Esophagus squamous epithelium (tissue), 5 donors: ENCODE data around the gene WTAP. TPM values are rescaled to one million over a fixed set of nuclear protein-coding genes. Genes with fewer than 3 reads are reported as not detected.
"Not testable (repeated sequence)": the region's sequence is repeated elsewhere in the genome, so short reads cannot be mapped to it uniquely, and the experiment has no call there.

Experiments used
- DNase-seq: peaks from one replicate; lab custom pipeline; 2025; lab: John Stamatoyannopoulos, UW
- H3K27ac ChIP-seq, 4 donors: fragments of 200-600 bp; sonication (generic); one replicate each; pipeline ENCODE4 v1.5.1; 2016 to 2019; ENCODE audit warnings: mild to moderate bottlenecking in 1 of 4
- H3K27me3 ChIP-seq, 4 donors: fragments of 200-600 bp; sonication (generic); 1 replicate in 3 of 4; 2 replicates in 1 of 4; pipeline versions ENCODE4 v1.5.1 to v1.6.0; 2017 to 2021; ENCODE audit warnings: antibody characterized with exemption in 1 of 4
- H3K36me3 ChIP-seq, 3 donors: fragments of 200-600 bp; sonication (generic); one replicate each; pipeline ENCODE4 v1.5.1; 2016 to 2019
- H3K4me1 ChIP-seq, 3 donors: fragments of 200-600 bp; sonication (generic); one replicate each; pipeline ENCODE4 v1.5.1; 2017 to 2019
- H3K4me3 ChIP-seq, 4 donors: fragments of 200-600 bp; sonication (generic); 1 replicate in 3 of 4; 2 replicates in 1 of 4; pipeline ENCODE4 v1.5.1; 2016 to 2019; ENCODE audit warnings: mild to moderate bottlenecking in 2 of 4, moderate library complexity in 1 of 4
- H3K9me3 ChIP-seq, 3 donors: fragments of 200-600 bp; sonication (generic); one replicate each; pipeline ENCODE4 v1.5.1; 2016 to 2019
- CTCF ChIP-seq, 6 experiments: fragments of 450-650 bp in 4 of 6; fragments of 200-600 bp in 2 of 6; sonication (generic) in 2 of 6; IDR thresholded peaks; one replicate each; pipeline ENCODE4 v1.5.1; 2016 to 2019; ENCODE audit warnings: antibody characterized with exemption in 6 of 6, mild to moderate bottlenecking in 4 of 6, moderate library complexity in 4 of 6
- POLR2A ChIP-seq, 4 donors: fragments of 450-650 bp; IDR thresholded peaks; one replicate each; pipeline ENCODE4 v1.6.1; 2017; ENCODE audit warnings: antibody characterized with exemption in 4 of 4, mild to moderate bottlenecking in 4 of 4, moderate library complexity in 3 of 4
- WGBS, 2 donors: methylation state at CpG; one replicate each; pipeline ENCODE4 v1.1.5; 2018; 5-methylcytosine and 5-hydroxymethylcytosine counted together
- intact Hi-C: fragments of 100-400 bp; cut with DNase I; formaldehyde crosslinking; loops from one replicate; pipeline ENCODE4 v1.15.0; 2022
- total RNA-seq, 4 donors: library from RNA; depleted of rRNA; stranded (reverse); fragments of >200 nt; gene quantifications; one replicate each; pipeline ENCODE4 v1.1.0, GENCODE V29; 2016
- donor health status: DM: yes; HTN: yes; CAD: no.

WTAP gene
- total RNA-seq, 4 donors from 2014 or later, result 45.0 to 105 (median 82.6) TPM

- Histone ChIP-seq H3K9me3 (no peaks in the 10 kb centered on the region), H3K27me3 (no peaks in the 10 kb centered on the region), H3K36me3 (peaks cover 0 to 6% (median 0%) of the 10 kb centered on the region in 3 donors), H3K27ac (peak overlapping the region in 3 of 4 donors; percentile 14 to 30 (median 23)), H3K4me3 (no peak overlapping the region), H3K4me1 (peaks cover 16 to 73% (median 36%) of the 10 kb centered on the region in 3 donors)
- WGBS, 2 donors, result 52 to 60% methylated on average over 3 of the region's 3 CpGs
- TF ChIP-seq CTCF (IDR thresholded peaks at IDR 0.05), result no peak
- intact Hi-C loops, result no loop called here
- no peak for DNase-seq
Measured at GRCh38 chr6:159718634-159719033, 8.7 kb upstream of the WTAP start.

- DNase-seq, result no peak
- Histone ChIP-seq H3K36me3 (peaks cover 0 to 6% (median 0%) of the 10 kb centered on the region in 3 donors), H3K4me3 (no peak overlapping the region), H3K27ac (peak overlapping the region in 3 of 4 donors; percentile 14 to 30 (median 21)), H3K9me3 (no peaks in the 10 kb centered on the region), H3K4me1 (peaks cover 16 to 70% (median 36%) of the 10 kb centered on the region in 3 donors), H3K27me3 (no peaks in the 10 kb centered on the region)
- 92 to 100% methylated on average over 2 to 4 of the region's 7 CpGs for WGBS, 2 donors
- no peak for TF ChIP-seq POLR2A (IDR thresholded peaks at IDR 0.05)
- TF ChIP-seq CTCF (IDR thresholded peaks at IDR 0.05), result no peak
- intact Hi-C loops, result no loop called here
Measured at GRCh38 chr6:159719287-159719686, 8.0 kb upstream of the WTAP start.

GRCh38 chr6:159720708-159721107 is 6.6 kb upstream of the WTAP start:
- Histone ChIP-seq H3K9me3 (no peaks in the 10 kb centered on the region), H3K4me1 (peaks cover 20 to 68% (median 28%) of the 10 kb centered on the region in 3 donors), H3K4me3 (no peak overlapping the region), H3K27ac (no peak overlapping the region), H3K27me3 (no peaks in the 10 kb centered on the region), H3K36me3 (peaks cover 0 to 6% (median 0%) of the 10 kb centered on the region in 3 donors)
- 42 to 49% methylated on average over 7 of the region's 7 CpGs for WGBS, 2 donors
- TF ChIP-seq CTCF (IDR thresholded peaks at IDR 0.05) (peak in 5 of 6 experiments; percentile 38 to 53 (median 42)), POLR2A (IDR thresholded peaks at IDR 0.05) (no peak)
- no peak for DNase-seq
- intact Hi-C loops, result no loop called here

- 97 to 98% methylated on average over 3 of the region's 3 CpGs for WGBS, 2 donors
- intact Hi-C loops, H3K27ac ChIP-seq, H3K27me3 ChIP-seq, H3K4me3 ChIP-seq, H3K36me3 ChIP-seq, H3K9me3 ChIP-seq, DNase-seq: not testable (repeated sequence)
- H3K4me1 ChIP-seq, result peaks cover 16 to 62% (median 20%) of the 10 kb centered on the region in 3 donors
Measured at GRCh38 chr6:159721981-159722380, 5.3 kb upstream of the WTAP start.

- Histone ChIP-seq H3K4me3 (no peak overlapping the region), H3K9me3 (no peaks in the 10 kb centered on the region)
- intact Hi-C loops, result no loop called here
Measured at GRCh38 chr6:159722655-159723054, 4.7 kb upstream of the WTAP start.

More at GRCh38 chr6:159722655-159723054, 4.7 kb upstream of the WTAP start:
- H3K4me1 ChIP-seq, result peaks cover 12 to 56% (median 13%) of the 10 kb centered on the region in 3 donors
- peak overlapping the region in 1 of 4 donors; percentile 1 for H3K27ac ChIP-seq
- no peaks in the 10 kb centered on the region for H3K27me3 ChIP-seq
- DNase-seq, result no peak
- TF ChIP-seq CTCF (IDR thresholded peaks at IDR 0.05), result no peak
- TF ChIP-seq POLR2A (IDR thresholded peaks at IDR 0.05), result no peak
- peaks cover 0 to 6% (median 0%) of the 10 kb centered on the region in 3 donors for H3K36me3 ChIP-seq
